ENCODE measurements around the gene AGAP2.

AGAP2 gene

DNA sequence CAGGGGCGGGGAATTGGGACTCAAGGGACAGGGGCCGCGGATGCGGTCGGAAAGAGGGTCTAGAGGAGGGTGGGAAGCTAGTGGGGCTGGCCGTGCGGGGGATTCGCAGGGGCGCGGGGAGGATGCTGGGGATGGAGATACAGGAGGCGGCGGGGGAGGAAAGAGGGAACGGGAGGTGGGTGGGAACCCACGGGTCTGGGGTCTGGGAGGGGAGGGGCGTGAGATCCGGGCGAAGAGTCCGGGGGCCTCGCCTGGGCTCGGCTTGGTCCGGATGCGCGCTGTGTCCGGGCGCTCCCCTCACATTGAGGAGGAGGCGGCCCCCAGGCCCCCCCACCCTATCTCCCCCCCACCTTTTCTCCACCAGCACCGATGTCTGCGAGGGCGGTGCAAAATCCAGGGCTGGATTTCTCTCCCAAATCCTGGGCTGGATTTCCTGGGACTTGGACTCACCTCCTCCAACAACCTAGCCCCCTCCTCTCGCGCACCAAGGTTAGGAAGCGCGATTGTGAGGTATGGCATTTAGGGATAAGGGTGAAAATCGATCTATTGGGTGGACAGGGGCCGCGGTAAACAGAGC is at the start of gene AGAP2:
Gene AGAP2, minus strand, starts transcription at position 82 of the 577 bp plus-strand sequence. CDS start 496 bp downstream, outside the sequence.
- CTCF ChIA-PET: interaction anchor here (0.6 to 4.3 kb wide), 3 partner anchors 12 to 160 kb away, joined by 3 to 31 read pairs (median 3); no protein-coding TSS in a partner anchor
- TF ChIP-seq, protein P1, sequence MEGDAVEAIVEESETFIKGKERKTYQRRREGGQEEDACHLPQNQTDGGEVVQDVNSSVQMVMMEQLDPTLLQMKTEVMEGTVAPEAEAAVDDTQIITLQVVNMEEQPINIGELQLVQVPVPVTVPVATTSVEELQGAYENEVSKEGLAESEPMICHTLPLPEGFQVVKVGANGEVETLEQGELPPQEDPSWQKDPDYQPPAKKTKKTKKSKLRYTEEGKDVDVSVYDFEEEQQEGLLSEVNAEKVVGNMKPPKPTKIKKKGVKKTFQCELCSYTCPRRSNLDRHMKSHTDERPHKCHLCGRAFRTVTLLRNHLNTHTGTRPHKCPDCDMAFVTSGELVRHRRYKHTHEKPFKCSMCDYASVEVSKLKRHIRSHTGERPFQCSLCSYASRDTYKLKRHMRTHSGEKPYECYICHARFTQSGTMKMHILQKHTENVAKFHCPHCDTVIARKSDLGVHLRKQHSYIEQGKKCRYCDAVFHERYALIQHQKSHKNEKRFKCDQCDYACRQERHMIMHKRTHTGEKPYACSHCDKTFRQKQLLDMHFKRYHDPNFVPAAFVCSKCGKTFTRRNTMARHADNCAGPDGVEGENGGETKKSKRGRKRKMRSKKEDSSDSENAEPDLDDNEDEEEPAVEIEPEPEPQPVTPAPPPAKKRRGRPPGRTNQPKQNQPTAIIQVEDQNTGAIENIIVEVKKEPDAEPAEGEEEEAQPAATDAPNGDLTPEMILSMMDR (conservative IDR thresholded peaks at IDR 0.05; ENCODE audit: low read depth): no peak

DNA sequence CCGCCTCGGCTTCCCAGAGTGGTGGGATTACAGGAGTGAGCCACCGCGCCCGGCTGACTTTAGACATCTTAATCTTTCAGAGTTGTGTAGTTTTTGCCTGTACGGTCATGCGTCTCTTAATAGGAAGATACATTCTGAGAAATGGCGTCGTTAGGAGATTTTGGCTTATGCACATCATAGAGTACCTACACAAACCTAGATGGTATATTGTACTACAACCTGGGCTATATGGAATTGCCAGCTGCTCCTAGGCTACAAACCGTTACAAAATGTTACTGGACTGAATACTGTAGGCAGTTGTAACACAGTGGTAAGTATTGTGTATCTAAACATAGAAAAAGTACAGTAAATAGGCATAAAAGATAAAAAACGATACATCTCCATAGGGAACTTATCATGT is 45.3 kb upstream of the AGAP2 start:
- POLR2A ChIA-PET (ENCODE audit: low non-redundant PET): no interaction called here
- DNase-seq (ENCODE audit: low spot score): no peak
- CTCF ChIA-PET: interaction anchor here (1.2 kb wide), 2 partner anchors 11 to 35 kb away, joined by 3 read pairs; partner anchors contain the start of gene AVIL
- no peak overlapping the region for H3K27ac ChIP-seq
- TF ChIP-seq, protein P1 (conservative IDR thresholded peaks at IDR 0.05; ENCODE audit: low read depth): no peak

More for the DNA sequence above, at the start of gene AGAP2:
- no peak for DNase-seq (ENCODE audit: low spot score)
- H3K27ac ChIP-seq: no peak within 1 kb of the TSS
- POLR2A ChIA-PET (ENCODE audit: low non-redundant PET): no interaction called here

- TF ChIP-seq, protein P1 (conservative IDR thresholded peaks at IDR 0.05; ENCODE audit: low read depth): no peak
- no peak for DNase-seq (ENCODE audit: low spot score)
- POLR2A ChIA-PET (ENCODE audit: low non-redundant PET): no interaction called here
- CTCF ChIA-PET: interaction anchor here (1.1 to 1.2 kb wide), 3 partner anchors 10 to 35 kb away, joined by 3 to 9 read pairs (median 3); partner anchors contain the start of genes AVIL and CYP27B1
- H3K27ac ChIP-seq: no peak overlapping the region; the same call in 1 of the 2 replicates
These were observed 44.9 kb upstream of the AGAP2 start for GRCh38 chr12:57783466-57783801.

GRCh38 chr12:57782608-57783465 is 44.3 kb upstream of the AGAP2 start, which contains the start of gene TSFM:
Gene TSFM (plus strand): TSS chr12:57782787. CDS start chr12:57782802, 15 bp downstream.
- ChIA-PET POLR2A (ENCODE audit: low non-redundant PET) (interaction anchor here (0.6 kb wide), 1 partner anchor 63 kb away, joined by 4 read pairs; no protein-coding TSS in a partner anchor), CTCF (interaction anchor here (0.6 to 1.2 kb wide), 11 partner anchors 10 to 1692 kb away, joined by 3 to 9 read pairs (median 4); partner anchors contain the start of genes AVIL, CTDSP2 and CYP27B1)
- TF ChIP-seq, protein P1 (conservative IDR thresholded peaks at IDR 0.05; ENCODE audit: low read depth): peak; percentile 89
- peak within 1 kb of the TSS; percentile 60 for H3K27ac ChIP-seq
- peak; percentile 69 for DNase-seq (ENCODE audit: low spot score)

DNA sequence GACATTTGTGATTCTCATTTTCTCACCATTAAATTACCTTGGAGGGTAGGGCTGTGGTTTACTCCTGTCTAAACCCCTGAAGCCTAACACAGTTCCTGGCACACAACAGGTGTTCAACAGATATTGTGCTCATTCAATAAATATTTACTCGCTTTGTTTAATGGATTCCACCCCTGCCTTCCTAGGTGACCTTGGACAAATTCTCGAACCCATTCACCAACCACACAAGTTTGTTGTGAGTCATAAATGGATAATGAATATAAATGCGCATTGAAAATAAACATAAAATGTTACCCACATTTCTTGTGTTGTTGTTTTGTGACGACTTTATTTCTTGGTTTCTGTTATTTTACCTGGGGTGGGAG is 43.7 kb upstream of the AGAP2 start:
- POLR2A ChIA-PET (ENCODE audit: low non-redundant PET): interaction anchor here (0.6 kb wide), 1 partner anchor 63 kb away, joined by 4 read pairs; no protein-coding TSS in a partner anchor
- CTCF ChIA-PET: interaction anchor here (0.7 to 1.1 kb wide), 2 partner anchors 26 to 1692 kb away, joined by 4 to 6 read pairs; no protein-coding TSS in a partner anchor
- TF ChIP-seq, protein P1 (conservative IDR thresholded peaks at IDR 0.05; ENCODE audit: low read depth): no peak
- H3K27ac ChIP-seq: peak overlapping the region; percentile 60; the same call in 1 of the 2 replicates
- no peak for DNase-seq (ENCODE audit: low spot score)

- ChIA-PET POLR2A (ENCODE audit: low non-redundant PET) (no interaction called here), CTCF (interaction anchor here (0.8 to 1.4 kb wide), 4 partner anchors 10 to 26 kb away, joined by 3 to 6 read pairs (median 4); partner anchors contain the start of genes EEF1AKMT3 and METTL1)
- TF ChIP-seq, protein P1 (conservative IDR thresholded peaks at IDR 0.05; ENCODE audit: low read depth): no peak
- no peak overlapping the region for H3K27ac ChIP-seq
- no peak for DNase-seq (ENCODE audit: low spot score)
These were observed 43.3 kb upstream of the AGAP2 start for GRCh38 chr12:57781801-57782200.
